ENCODE data around the gene ORC3. TPM values are rescaled to one million over a fixed set of nuclear protein-coding genes. Genes with fewer than 3 reads are reported as not detected.
"Not testable (repeated sequence)": the region's sequence is repeated elsewhere in the genome, so short reads cannot be mapped to it uniquely, and the experiment has no call there.

ORC3 gene
- total RNA-seq, 1 experiment from 2014 or later: 52.9 TPM

DNA sequence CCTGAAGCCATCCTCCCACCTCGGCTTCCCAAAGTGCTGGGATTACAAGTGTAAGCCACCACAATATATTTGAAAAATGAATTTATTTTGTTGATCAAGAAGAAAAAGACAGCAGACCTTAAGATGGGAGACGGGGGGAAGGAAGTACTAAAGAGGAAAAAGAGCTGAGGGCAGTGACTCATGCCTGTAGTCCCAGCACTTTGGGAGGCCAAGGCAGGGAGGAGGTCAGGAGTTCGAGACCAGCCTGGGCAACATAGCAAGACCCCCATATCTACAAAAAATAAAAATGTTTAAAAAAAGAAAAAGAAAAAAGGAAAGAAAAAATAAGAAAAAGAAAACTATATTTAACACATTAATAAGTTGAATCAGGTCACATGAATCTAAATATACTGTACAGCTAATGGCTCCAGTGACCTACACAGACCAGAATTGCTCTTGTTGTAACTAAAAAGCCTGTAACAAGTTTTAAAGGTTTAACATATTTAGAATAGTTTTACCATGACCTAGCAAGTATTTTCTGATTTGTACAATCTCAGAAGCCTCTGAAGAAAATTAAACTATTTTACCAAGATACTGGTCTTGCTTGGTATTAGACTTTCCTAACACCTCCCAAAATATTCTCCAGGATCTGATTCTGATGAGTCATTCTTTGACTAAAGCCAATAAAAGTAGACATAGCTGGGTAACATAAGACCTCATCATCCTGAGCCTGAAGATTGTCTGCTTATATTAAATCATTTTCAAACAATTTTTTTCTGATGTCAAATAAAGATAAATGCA is 116.4 kb downstream of the ORC3 start:
- Mint-ChIP-seq H3K27ac (peak overlapping the region in 1 of 3 experiments; percentile 55; a peak in 1 of 7 replicates), H3K36me3 (ENCODE audit: insufficient read depth in 1 of 3, low read depth in 3 of 3) (no peaks in the 10 kb centered on the region), H3K27me3 (ENCODE audit: low read depth) (no peaks in the 10 kb centered on the region), H3K4me1 (peaks cover 0 to 12% of the 10 kb centered on the region in 2 experiments; a peak in 3 of 4 replicates), H3K4me3 (no peak overlapping the region), H3K9me3 (no peaks in the 10 kb centered on the region; a peak in 1 of 5 replicates)
- WGBS (ENCODE audit: extremely low coverage, insufficient read length, low lambda C conversion rate): no CpG with 5 or more reads among the region's 3 CpGs
- H2BK120ac ChIP-seq (ENCODE audit: low read depth, low read length, poor library complexity, severe bottlenecking): no peak overlapping the region
- H3K14ac ChIP-seq (ENCODE audit: insufficient read depth, low read length): no peak overlapping the region
- H3K27ac ChIP-seq (ENCODE audit: insufficient read length, low read depth, low read length): no peak overlapping the region
- no peak overlapping the region for H3T11ph ChIP-seq (ENCODE audit: low read length)
- no peak overlapping the region for H2AFZ ChIP-seq (ENCODE audit: low read length)
- peaks cover 6% of the 10 kb centered on the region; the same call in 1 of the 2 replicates for H3K79me2 ChIP-seq (ENCODE audit: insufficient read depth, low read length)
- no peak overlapping the region for H3K9ac ChIP-seq (ENCODE audit: extremely low read depth, insufficient read length, low read length)
- H3K4me1 ChIP-seq (ENCODE audit: insufficient read depth, low read length): no peaks in the 10 kb centered on the region
- no peak overlapping the region for H3K23ac ChIP-seq (ENCODE audit: insufficient read length, low read depth, low read length)
- H3K4ac ChIP-seq (ENCODE audit: low read depth, low read length): no peak overlapping the region
- DNase-seq: no peak
- H2BK5ac ChIP-seq (ENCODE audit: insufficient read length, low read length): no peak overlapping the region
- H3K9me3 ChIP-seq (ENCODE audit: control insufficient read depth, low read depth, low read length): no peaks in the 10 kb centered on the region
- no peak overlapping the region for H3K4me2 ChIP-seq (ENCODE audit: insufficient read depth, insufficient read length, low read length)
- H2BK12ac ChIP-seq (ENCODE audit: insufficient read length, low read depth, low read length): no peak overlapping the region
- H3K18ac ChIP-seq (ENCODE audit: insufficient read length, low read depth, low read length): no peak overlapping the region
- TF ChIP-seq CTCF (conservative IDR thresholded peaks at IDR 0.05): no peak
- no peaks in the 10 kb centered on the region for H3K27me3 ChIP-seq (ENCODE audit: insufficient read depth, low read length)
- no peak overlapping the region for H2BK15ac ChIP-seq (ENCODE audit: low read depth, low read length)
- H4K5ac ChIP-seq (ENCODE audit: insufficient read length, low read depth, low read length): no peak overlapping the region
- no peaks in the 10 kb centered on the region for H4K20me1 ChIP-seq (ENCODE audit: control insufficient read depth, insufficient read depth, insufficient read length)
- H2BK20ac ChIP-seq (ENCODE audit: low read depth, low read length, poor library complexity, severe bottlenecking): no peak overlapping the region
- no peak overlapping the region for H4K8ac ChIP-seq (replicated peaks; ENCODE audit: insufficient read length, low read depth, low read length)
- no peak overlapping the region for H3K56ac ChIP-seq (ENCODE audit: insufficient read length, low read depth, low read length)
- no peaks in the 10 kb centered on the region for H3K79me1 ChIP-seq (ENCODE audit: insufficient read depth, low read depth, low read length, poor library complexity, severe bottlenecking)
- H3K23me2 ChIP-seq (ENCODE audit: insufficient read length, low read depth, low read length, poor library complexity, severe bottlenecking): no peaks in the 10 kb centered on the region
- no peak overlapping the region for H2AK5ac ChIP-seq (ENCODE audit: insufficient read length, low read length)
- no peak overlapping the region for H4K91ac ChIP-seq (ENCODE audit: insufficient read length, low read depth, low read length)

GRCh38 chr6:87708581-87709427 is 118.9 kb downstream of the ORC3 start:
- H3K14ac ChIP-seq (ENCODE audit: insufficient read depth, low read length); H3K36me3 Mint-ChIP-seq (ENCODE audit: insufficient read depth in 1 of 3, low read depth in 3 of 3); H3K23me2 ChIP-seq (ENCODE audit: insufficient read length, low read depth, low read length, poor library complexity, severe bottlenecking); H4K91ac ChIP-seq (ENCODE audit: insufficient read length, low read depth, low read length); H3K9me3 ChIP-seq (ENCODE audit: control insufficient read depth, low read depth, low read length); H2BK5ac ChIP-seq (ENCODE audit: insufficient read length, low read length); H3K18ac ChIP-seq (ENCODE audit: insufficient read length, low read depth, low read length); H3K27me3 ChIP-seq (ENCODE audit: insufficient read depth, low read length); H3K9ac ChIP-seq (ENCODE audit: extremely low read depth, insufficient read length, low read length); H2BK120ac ChIP-seq (ENCODE audit: low read depth, low read length, poor library complexity, severe bottlenecking); H3K4ac ChIP-seq (ENCODE audit: low read depth, low read length); H3K27me3 Mint-ChIP-seq (ENCODE audit: low read depth); H3T11ph ChIP-seq (ENCODE audit: low read length); H3K9me3 Mint-ChIP-seq; H2BK20ac ChIP-seq (ENCODE audit: low read depth, low read length, poor library complexity, severe bottlenecking); H3K4me1 ChIP-seq (ENCODE audit: insufficient read depth, low read length); DNase-seq; H3K23ac ChIP-seq (ENCODE audit: insufficient read length, low read depth, low read length); H2AK5ac ChIP-seq (ENCODE audit: insufficient read length, low read length); H4K5ac ChIP-seq (ENCODE audit: insufficient read length, low read depth, low read length); H2BK15ac ChIP-seq (ENCODE audit: low read depth, low read length); H2AFZ ChIP-seq (ENCODE audit: low read length); H3K27ac ChIP-seq (ENCODE audit: insufficient read length, low read depth, low read length); H3K27ac Mint-ChIP-seq; H3K79me1 ChIP-seq (ENCODE audit: insufficient read depth, low read depth, low read length, poor library complexity, severe bottlenecking); H3K79me2 ChIP-seq (ENCODE audit: insufficient read depth, low read length); H3K4me3 Mint-ChIP-seq; H3K56ac ChIP-seq (ENCODE audit: insufficient read length, low read depth, low read length); H4K8ac ChIP-seq (replicated peaks; ENCODE audit: insufficient read length, low read depth, low read length); H4K20me1 ChIP-seq (ENCODE audit: control insufficient read depth, insufficient read depth, insufficient read length); H3K4me2 ChIP-seq (ENCODE audit: insufficient read depth, insufficient read length, low read length); H2BK12ac ChIP-seq (ENCODE audit: insufficient read length, low read depth, low read length): not testable (repeated sequence)
- WGBS (ENCODE audit: extremely low coverage, insufficient read length, low lambda C conversion rate): no CpG with 5 or more reads among the region's 7 CpGs
- peaks cover 6 to 13% of the 10 kb centered on the region in 2 experiments for H3K4me1 Mint-ChIP-seq
